T-helper 1 cell treated with Interleukin-12 subunit alpha and Interleukin-12 subunit beta and Interleukin-4 antibody, amounts not matched to agents 30 μg/mL and 1 μg/mL, for 36 hours (primary cell): ENCODE data around the gene AZU1.

Experiments used
- H3K27ac Mint-ChIP-seq: one replicate; pipeline ENCODE4 v1.8.0; 2021; ENCODE audit warnings: mild to moderate bottlenecking, mixed read lengths
- H3K27me3 Mint-ChIP-seq: one replicate; pipeline ENCODE4 v1.8.0; 2021; ENCODE audit warnings: low read depth, mixed read lengths
- H3K36me3 Mint-ChIP-seq: one replicate; pipeline ENCODE4 v1.8.0; 2021; ENCODE audit warnings: low read depth, mixed read lengths
- H3K4me1 Mint-ChIP-seq: one replicate; pipeline ENCODE4 v1.8.0; 2021; ENCODE audit warnings: low read depth, mixed read lengths
- H3K4me3 Mint-ChIP-seq: one replicate; pipeline ENCODE4 v1.8.0; 2021; ENCODE audit warnings: mild to moderate bottlenecking, moderate library complexity, mixed read lengths
- H3K9me3 Mint-ChIP-seq: one replicate; pipeline ENCODE4 v1.8.0; 2021; ENCODE audit warnings: mixed read lengths

Gene AZU1

GRCh38 chr19:792306-792885, 35.2 kb upstream of the AZU1 start:
- Mint-ChIP-seq H3K4me3 (no peak overlapping the region), H3K27ac (no peak overlapping the region), H3K9me3 (no peaks in the 10 kb centered on the region), H3K27me3 (peaks cover 11% of the 10 kb centered on the region), H3K36me3 (no peaks in the 10 kb centered on the region), H3K4me1 (peaks cover 5% of the 10 kb centered on the region)

- Mint-ChIP-seq H3K4me1 (peaks cover 5% of the 10 kb centered on the region), H3K36me3 (peaks cover under 1% of the 10 kb centered on the region), H3K9me3 (no peaks in the 10 kb centered on the region), H3K27ac (no peak overlapping the region), H3K4me3 (no peak overlapping the region), H3K27me3 (peaks cover 11% of the 10 kb centered on the region)
Observed at GRCh38 chr19:793806-794205, 33.8 kb upstream of the AZU1 start.

- H3K9me3 Mint-ChIP-seq: no peaks in the 10 kb centered on the region
- H3K27me3 Mint-ChIP-seq: peaks cover 3% of the 10 kb centered on the region
- H3K4me1 Mint-ChIP-seq: peaks cover 16% of the 10 kb centered on the region
- peaks cover 11% of the 10 kb centered on the region for H3K36me3 Mint-ChIP-seq
- H3K27ac Mint-ChIP-seq: no peak overlapping the region
- H3K4me3 Mint-ChIP-seq: no peak overlapping the region
Observed at GRCh38 chr19:795073-795611, 32.5 kb upstream of the AZU1 start.

- H3K27ac Mint-ChIP-seq: no peak overlapping the region
- H3K4me1 Mint-ChIP-seq: peaks cover 22% of the 10 kb centered on the region
- H3K4me3 Mint-ChIP-seq: peak overlapping the region; percentile 21
- H3K9me3 Mint-ChIP-seq: no peaks in the 10 kb centered on the region
- peaks cover 3% of the 10 kb centered on the region for H3K27me3 Mint-ChIP-seq
- H3K36me3 Mint-ChIP-seq: peaks cover 17% of the 10 kb centered on the region
Observed at GRCh38 chr19:795691-796581, 31.7 kb upstream of the AZU1 start.

- Mint-ChIP-seq H3K27me3 (peaks cover 3% of the 10 kb centered on the region), H3K4me3 (peak within 1 kb of the TSS; percentile 94), H3K36me3 (peaks cover 20% of the 10 kb centered on the region), H3K9me3 (no peaks in the 10 kb centered on the region), H3K4me1 (peaks cover 30% of the 10 kb centered on the region), H3K27ac (peak within 1 kb of the TSS; percentile 86)
Observed at GRCh38 chr19:796692-797527, 30.7 kb upstream of the AZU1 start, which contains the start of gene PTBP1. TSS of gene PTBP1 (plus strand) at chr19:797452. CDS start at chr19:797498, 46 bp downstream.

- no peaks in the 10 kb centered on the region for H3K9me3 Mint-ChIP-seq
- peak overlapping the region; percentile 60 for H3K27ac Mint-ChIP-seq
- peaks cover 31% of the 10 kb centered on the region for H3K4me1 Mint-ChIP-seq
- H3K27me3 Mint-ChIP-seq: peaks cover 3% of the 10 kb centered on the region
- H3K4me3 Mint-ChIP-seq: peak overlapping the region; percentile 81
- H3K36me3 Mint-ChIP-seq: peaks cover 22% of the 10 kb centered on the region
Observed at GRCh38 chr19:797528-798414, 29.9 kb upstream of the AZU1 start.

- Mint-ChIP-seq H3K27me3 (peaks cover 3% of the 10 kb centered on the region), H3K36me3 (peaks cover 24% of the 10 kb centered on the region), H3K27ac (peak overlapping the region; percentile 77), H3K4me3 (peak overlapping the region; percentile 81), H3K9me3 (no peaks in the 10 kb centered on the region), H3K4me1 (peaks cover 31% of the 10 kb centered on the region)
Observed at GRCh38 chr19:798415-799075, 29.1 kb upstream of the AZU1 start.

- Mint-ChIP-seq H3K27ac (peak overlapping the region; percentile 77), H3K27me3 (peaks cover 3% of the 10 kb centered on the region), H3K36me3 (peaks cover 24% of the 10 kb centered on the region), H3K9me3 (no peaks in the 10 kb centered on the region), H3K4me1 (peaks cover 31% of the 10 kb centered on the region), H3K4me3 (peak overlapping the region; percentile 81)
Observed at GRCh38 chr19:799076-799881, 28.4 kb upstream of the AZU1 start.

GRCh38 chr19:800360-801029, 27.1 kb upstream of the AZU1 start:
- Mint-ChIP-seq H3K27me3 (peaks cover 3% of the 10 kb centered on the region), H3K9me3 (no peaks in the 10 kb centered on the region), H3K4me3 (peak overlapping the region; percentile 81), H3K4me1 (peaks cover 31% of the 10 kb centered on the region), H3K27ac (peak overlapping the region; percentile 65), H3K36me3 (peaks cover 27% of the 10 kb centered on the region)

- no peak overlapping the region for H3K27ac Mint-ChIP-seq
- peaks cover 31% of the 10 kb centered on the region for H3K4me1 Mint-ChIP-seq
- H3K9me3 Mint-ChIP-seq: no peaks in the 10 kb centered on the region
- H3K27me3 Mint-ChIP-seq: peaks cover 3% of the 10 kb centered on the region
- H3K4me3 Mint-ChIP-seq: peak overlapping the region; percentile 57
- H3K36me3 Mint-ChIP-seq: peaks cover 27% of the 10 kb centered on the region
Observed at GRCh38 chr19:801030-801860, 26.4 kb upstream of the AZU1 start.

GRCh38 chr19:801861-802497, 25.7 kb upstream of the AZU1 start:
- Mint-ChIP-seq H3K9me3 (no peaks in the 10 kb centered on the region), H3K36me3 (peaks cover 27% of the 10 kb centered on the region), H3K27ac (no peak overlapping the region), H3K27me3 (peaks cover under 1% of the 10 kb centered on the region), H3K4me1 (peaks cover 28% of the 10 kb centered on the region), H3K4me3 (no peak overlapping the region)
